ENCODE results near the gene PHF21B. TPM values are rescaled to one million over a fixed set of nuclear protein-coding genes. Genes with fewer than 3 reads are reported as not detected.

The PHF21B gene
- polyA plus RNA-seq, 1 experiment: 0.01 TPM

DNA sequence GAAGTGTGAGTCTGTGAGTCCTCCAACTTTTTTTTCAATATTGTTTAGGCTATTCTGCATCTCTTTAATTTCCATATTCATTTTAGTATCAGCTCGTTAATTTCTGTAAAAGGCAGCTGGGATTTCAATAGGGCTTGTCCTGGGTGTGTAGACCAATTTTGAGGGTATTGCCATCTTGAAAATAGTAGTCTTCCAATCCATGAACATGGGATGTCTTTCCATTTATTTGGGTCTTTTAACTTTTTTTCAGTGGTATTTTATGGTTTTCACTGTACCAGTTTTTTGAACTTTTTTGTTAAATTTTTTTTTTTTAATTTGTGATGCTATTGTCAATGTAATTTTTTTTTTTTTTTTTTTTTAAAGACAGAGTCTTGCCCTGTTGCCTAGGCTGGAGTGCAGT lies 177.9 kb downstream of the PHF21B start:
- Histone ChIP-seq H3K4me3 (ENCODE audit: low read depth, low read length) (no peak overlapping the region), H3K36me3 (ENCODE audit: control insufficient read depth, insufficient read depth, low read length) (no peaks in the 10 kb centered on the region), H3K27me3 (ENCODE audit: control insufficient read depth, insufficient read depth, low read length) (peaks cover 1% of the 10 kb centered on the region)
- no peak for DNase-seq (ENCODE audit: low read depth)
- POLR2A ChIA-PET: no interaction called here
- TF ChIP-seq, protein P1, sequence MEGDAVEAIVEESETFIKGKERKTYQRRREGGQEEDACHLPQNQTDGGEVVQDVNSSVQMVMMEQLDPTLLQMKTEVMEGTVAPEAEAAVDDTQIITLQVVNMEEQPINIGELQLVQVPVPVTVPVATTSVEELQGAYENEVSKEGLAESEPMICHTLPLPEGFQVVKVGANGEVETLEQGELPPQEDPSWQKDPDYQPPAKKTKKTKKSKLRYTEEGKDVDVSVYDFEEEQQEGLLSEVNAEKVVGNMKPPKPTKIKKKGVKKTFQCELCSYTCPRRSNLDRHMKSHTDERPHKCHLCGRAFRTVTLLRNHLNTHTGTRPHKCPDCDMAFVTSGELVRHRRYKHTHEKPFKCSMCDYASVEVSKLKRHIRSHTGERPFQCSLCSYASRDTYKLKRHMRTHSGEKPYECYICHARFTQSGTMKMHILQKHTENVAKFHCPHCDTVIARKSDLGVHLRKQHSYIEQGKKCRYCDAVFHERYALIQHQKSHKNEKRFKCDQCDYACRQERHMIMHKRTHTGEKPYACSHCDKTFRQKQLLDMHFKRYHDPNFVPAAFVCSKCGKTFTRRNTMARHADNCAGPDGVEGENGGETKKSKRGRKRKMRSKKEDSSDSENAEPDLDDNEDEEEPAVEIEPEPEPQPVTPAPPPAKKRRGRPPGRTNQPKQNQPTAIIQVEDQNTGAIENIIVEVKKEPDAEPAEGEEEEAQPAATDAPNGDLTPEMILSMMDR (IDR thresholded peaks at IDR 0.05; ENCODE audit: insufficient read depth, low read depth, low read length): no peak
- CTCF ChIA-PET: no interaction called here

Other genes starting within 250 kb of the PHF21B start
- gene NUP50, start 153.9 kb upstream of the PHF21B start, polyA plus RNA-seq (2011; rRNA removed): 11.0 and 12.4 TPM in 2 replicates
- 44.0 and 64.0 TPM in 2 replicates for gene KIAA0930, start 230.9 kb upstream of the PHF21B start, polyA plus RNA-seq (2011; rRNA removed)

Measured in BJ (cell line).